ENCODE results near the gene TOMM70. TPM values are rescaled to one million over a fixed set of nuclear protein-coding genes. Genes with fewer than 3 reads are reported as not detected.

TOMM70 gene
- total RNA-seq, 2 experiments from 2014 or later = 68.8 to 70.8 TPM

GRCh38 chr3:100420885-100421284 is 20.0 kb upstream of the TOMM70 start:
- Mint-ChIP-seq H3K9me3 (no peaks in the 10 kb centered on the region), H3K27ac (no peak overlapping the region), H3K4me1 (no peaks in the 10 kb centered on the region), H3K36me3 (no peaks in the 10 kb centered on the region), H3K4me3 (no peak overlapping the region), H3K27me3 (peaks cover 4% of the 10 kb centered on the region)
- DNase-seq = no peak

GRCh38 chr3:100419406-100419805 is 18.5 kb upstream of the TOMM70 start:
- Mint-ChIP-seq H3K4me3 (no peak overlapping the region), H3K4me1 (no peaks in the 10 kb centered on the region), H3K27me3 (no peaks in the 10 kb centered on the region), H3K36me3 (no peaks in the 10 kb centered on the region), H3K27ac (no peak overlapping the region), H3K9me3 (peaks cover 3% of the 10 kb centered on the region)
- DNase-seq = no peak

GRCh38 chr3:100416863-100417262 is 16.0 kb upstream of the TOMM70 start:
- H3K4me3 Mint-ChIP-seq = no peak overlapping the region
- H3K36me3 Mint-ChIP-seq = peaks cover 20% of the 10 kb centered on the region
- H3K27ac Mint-ChIP-seq = no peak overlapping the region
- no peak for DNase-seq
- peaks cover 9% of the 10 kb centered on the region for H3K9me3 Mint-ChIP-seq
- H3K27me3 Mint-ChIP-seq = no peaks in the 10 kb centered on the region
- H3K4me1 Mint-ChIP-seq = no peaks in the 10 kb centered on the region

GRCh38 chr3:100416176-100416575 is 15.3 kb upstream of the TOMM70 start:
- no peak overlapping the region for H3K27ac Mint-ChIP-seq

GRCh38 chr3:100413613-100414012 is 12.7 kb upstream of the TOMM70 start:
- DNase-seq = no peak
- H3K4me3 Mint-ChIP-seq = no peak overlapping the region
- no peak overlapping the region for H3K27ac Mint-ChIP-seq
- no peaks in the 10 kb centered on the region for H3K27me3 Mint-ChIP-seq
- peaks cover 2% of the 10 kb centered on the region for H3K4me1 Mint-ChIP-seq
- H3K36me3 Mint-ChIP-seq = peaks cover 33% of the 10 kb centered on the region
- H3K9me3 Mint-ChIP-seq = peaks cover 12% of the 10 kb centered on the region

More at GRCh38 chr3:100416176-100416575, 15.3 kb upstream of the TOMM70 start:
- Mint-ChIP-seq H3K9me3 (peaks cover 10% of the 10 kb centered on the region), H3K4me1 (no peaks in the 10 kb centered on the region), H3K27me3 (no peaks in the 10 kb centered on the region), H3K4me3 (no peak overlapping the region), H3K36me3 (peaks cover 24% of the 10 kb centered on the region)
- DNase-seq = no peak

GRCh38 chr3:100412912-100413590 is 12.2 kb upstream of the TOMM70 start:
- no peak overlapping the region for H3K27ac Mint-ChIP-seq
- no peak overlapping the region for H3K4me3 Mint-ChIP-seq
- DNase-seq = no peak
- no peaks in the 10 kb centered on the region for H3K27me3 Mint-ChIP-seq
- peaks cover 34% of the 10 kb centered on the region for H3K36me3 Mint-ChIP-seq
- peaks cover 12% of the 10 kb centered on the region for H3K9me3 Mint-ChIP-seq
- H3K4me1 Mint-ChIP-seq = peaks cover 2% of the 10 kb centered on the region

- Mint-ChIP-seq H3K9me3 (peaks cover 20% of the 10 kb centered on the region), H3K4me1 (peaks cover 2% of the 10 kb centered on the region), H3K4me3 (no peak overlapping the region), H3K27ac (no peak overlapping the region), H3K36me3 (peaks cover 49% of the 10 kb centered on the region), H3K27me3 (no peaks in the 10 kb centered on the region)
- no peak for DNase-seq
Measured at GRCh38 chr3:100411091-100411982, 10.4 kb upstream of the TOMM70 start.

GRCh38 chr3:100407977-100408532 is 7.2 kb upstream of the TOMM70 start:
- no peak overlapping the region for H3K4me3 Mint-ChIP-seq
- peaks cover 54% of the 10 kb centered on the region for H3K36me3 Mint-ChIP-seq
- no peaks in the 10 kb centered on the region for H3K27me3 Mint-ChIP-seq
- peaks cover 18% of the 10 kb centered on the region for H3K4me1 Mint-ChIP-seq
- no peak for DNase-seq
- peaks cover 16% of the 10 kb centered on the region for H3K9me3 Mint-ChIP-seq
- no peak overlapping the region for H3K27ac Mint-ChIP-seq

GRCh38 chr3:100407164-100407563 is 6.3 kb upstream of the TOMM70 start:
- Mint-ChIP-seq H3K4me1 (peaks cover 22% of the 10 kb centered on the region), H3K27me3 (no peaks in the 10 kb centered on the region), H3K36me3 (peaks cover 47% of the 10 kb centered on the region), H3K9me3 (peaks cover 14% of the 10 kb centered on the region), H3K27ac (no peak overlapping the region), H3K4me3 (no peak overlapping the region)
- DNase-seq = no peak

- Mint-ChIP-seq H3K27me3 (no peaks in the 10 kb centered on the region), H3K27ac (no peak overlapping the region), H3K4me1 (peaks cover 32% of the 10 kb centered on the region), H3K9me3 (peaks cover 11% of the 10 kb centered on the region), H3K36me3 (peaks cover 45% of the 10 kb centered on the region), H3K4me3 (no peak overlapping the region)
- no peak for DNase-seq
Measured at GRCh38 chr3:100404250-100404548, 3.3 kb upstream of the TOMM70 start.

GRCh38 chr3:100403362-100404249 is 2.7 kb upstream of the TOMM70 start:
- Mint-ChIP-seq H3K9me3 (peaks cover 11% of the 10 kb centered on the region), H3K4me1 (peaks cover 36% of the 10 kb centered on the region), H3K27ac (no peak overlapping the region), H3K27me3 (no peaks in the 10 kb centered on the region), H3K4me3 (peak overlapping the region; percentile 68), H3K36me3 (peaks cover 45% of the 10 kb centered on the region)
- no peak for DNase-seq

GRCh38 chr3:100402891-100403290 is 2.0 kb upstream of the TOMM70 start:
- Mint-ChIP-seq H3K36me3 (peaks cover 46% of the 10 kb centered on the region), H3K9me3 (peaks cover 9% of the 10 kb centered on the region), H3K27me3 (no peaks in the 10 kb centered on the region), H3K4me1 (peaks cover 40% of the 10 kb centered on the region), H3K27ac (no peak overlapping the region), H3K4me3 (peak overlapping the region; percentile 97)
- DNase-seq = no peak

- peaks cover 3% of the 10 kb centered on the region for H3K9me3 Mint-ChIP-seq
- peaks cover 41% of the 10 kb centered on the region for H3K36me3 Mint-ChIP-seq
- H3K4me1 Mint-ChIP-seq = peaks cover 45% of the 10 kb centered on the region
- peak overlapping the region; percentile 97 for H3K4me3 Mint-ChIP-seq
- H3K27ac Mint-ChIP-seq = peak overlapping the region; percentile 95
- no peak for DNase-seq
- H3K27me3 Mint-ChIP-seq = no peaks in the 10 kb centered on the region
Measured at GRCh38 chr3:100402256-100402655, 1.4 kb upstream of the TOMM70 start.

GRCh38 chr3:100401674-100402041 is 769 bp upstream of the TOMM70 start:
- H3K4me1 Mint-ChIP-seq = peaks cover 49% of the 10 kb centered on the region
- peak overlapping the region; percentile 97 for H3K4me3 Mint-ChIP-seq
- peaks cover 37% of the 10 kb centered on the region for H3K36me3 Mint-ChIP-seq
- H3K27me3 Mint-ChIP-seq = no peaks in the 10 kb centered on the region
- peak; percentile 46 for DNase-seq
- peaks cover 2% of the 10 kb centered on the region for H3K9me3 Mint-ChIP-seq
- peak overlapping the region; percentile 95 for H3K27ac Mint-ChIP-seq

GRCh38 chr3:100400419-100400779 is 490 bp downstream of the TOMM70 start:
- Mint-ChIP-seq H3K27ac (peak overlapping the region; percentile 81), H3K4me1 (peaks cover 56% of the 10 kb centered on the region), H3K9me3 (peaks cover 2% of the 10 kb centered on the region), H3K4me3 (peak overlapping the region; percentile 97), H3K27me3 (no peaks in the 10 kb centered on the region), H3K36me3 (peaks cover 30% of the 10 kb centered on the region)
- DNase-seq = peak; percentile 54

Measured in activated naive CD8-positive, alpha-beta T cell treated with anti-CD3 and anti-CD28 coated beads for 36 hours (primary cell).